NCI-H128 (cell line): ENCODE results near the gene TTLL8.

ENCODE experiments used
- DNase-seq: peaks from one replicate; lab custom pipeline; 2025; ENCODE audit not compliant: unreplicated experiment; lab: John Stamatoyannopoulos, UW

TTLL8 gene

DNA sequence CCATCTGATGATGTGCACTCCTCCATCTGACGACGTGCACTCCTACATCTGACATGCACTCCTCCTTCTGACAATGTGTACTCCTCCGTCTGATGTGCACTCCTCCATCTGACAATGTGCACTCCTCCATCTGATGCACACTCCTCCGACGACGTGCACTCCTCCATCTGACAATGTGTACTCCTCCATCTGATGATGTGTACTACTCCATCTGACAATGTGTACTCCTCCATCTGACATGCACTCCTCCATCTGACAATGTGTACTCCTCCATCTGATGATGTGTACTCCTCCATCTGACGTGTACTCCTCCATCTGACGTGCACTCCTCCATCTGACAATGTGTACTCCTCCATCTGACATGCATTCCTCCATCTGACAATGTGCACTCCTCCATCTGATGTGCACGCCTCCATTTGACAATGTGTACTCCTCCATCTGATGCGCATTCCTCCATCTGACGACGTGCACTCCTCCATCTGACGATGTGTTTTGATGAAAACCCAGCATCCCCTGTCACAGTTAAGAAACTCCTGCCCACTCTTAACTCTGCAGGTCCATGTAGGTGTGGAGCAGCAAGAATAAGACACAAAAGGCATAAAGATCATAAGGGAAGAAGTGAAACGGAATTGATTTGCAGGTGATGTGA lies 35.8 kb downstream of the TTLL8 start:
- no peak for DNase-seq

DNA sequence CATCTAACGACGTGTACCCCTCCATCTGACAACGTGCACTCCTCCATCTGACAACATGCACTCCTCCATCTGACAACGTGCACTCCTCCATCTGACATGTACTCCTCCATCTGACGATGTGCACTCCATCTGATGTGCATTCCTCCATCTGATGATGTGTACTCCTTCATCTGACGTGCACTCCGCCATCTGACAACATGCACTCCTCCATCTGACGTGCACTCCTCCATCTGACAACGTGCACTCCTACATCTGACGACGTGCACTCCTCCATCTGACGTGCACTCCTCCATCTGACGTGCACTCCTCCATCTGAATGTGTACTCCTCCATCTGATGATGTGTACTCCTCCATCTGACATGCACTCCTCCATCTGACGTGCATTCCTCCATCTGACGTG lies 37.5 kb downstream of the TTLL8 start:
- DNase-seq, result no peak

- DNase-seq, result no peak
Observed at GRCh38 chr22:50019316-50019715, 38.8 kb downstream of the TTLL8 start.

DNA sequence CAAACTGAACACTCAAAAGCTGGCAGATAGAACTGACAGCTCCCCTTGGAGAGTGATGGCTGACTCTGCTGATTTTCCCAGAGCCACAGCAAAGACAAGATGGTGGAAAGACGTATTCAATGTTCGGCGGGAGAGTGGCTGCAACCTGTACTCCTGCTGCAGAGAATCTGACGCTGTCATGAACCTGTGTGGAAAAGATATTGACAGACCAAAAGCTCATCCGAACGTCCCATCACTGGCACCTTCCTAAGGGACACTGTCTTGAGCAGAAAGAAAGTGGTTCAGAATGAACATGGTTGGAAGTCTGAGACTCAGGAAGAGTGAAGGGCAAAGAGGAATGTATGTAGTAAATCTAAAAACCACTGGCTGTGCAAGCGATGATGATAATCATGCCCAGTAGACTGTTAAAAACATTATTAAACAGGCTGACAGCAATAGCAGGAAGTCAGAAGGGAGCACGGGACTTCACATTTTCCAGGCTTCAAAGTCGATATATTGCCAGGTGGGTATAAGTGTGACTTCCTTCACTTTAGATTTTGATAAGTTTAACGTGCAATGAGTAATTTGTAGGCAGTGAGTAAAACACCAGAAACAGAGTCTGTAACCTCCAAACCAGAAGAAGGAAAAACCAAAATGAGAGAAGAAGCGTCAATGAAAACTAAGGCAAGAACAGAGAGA lies 39.4 kb downstream of the TTLL8 start:
- no peak for DNase-seq

DNA sequence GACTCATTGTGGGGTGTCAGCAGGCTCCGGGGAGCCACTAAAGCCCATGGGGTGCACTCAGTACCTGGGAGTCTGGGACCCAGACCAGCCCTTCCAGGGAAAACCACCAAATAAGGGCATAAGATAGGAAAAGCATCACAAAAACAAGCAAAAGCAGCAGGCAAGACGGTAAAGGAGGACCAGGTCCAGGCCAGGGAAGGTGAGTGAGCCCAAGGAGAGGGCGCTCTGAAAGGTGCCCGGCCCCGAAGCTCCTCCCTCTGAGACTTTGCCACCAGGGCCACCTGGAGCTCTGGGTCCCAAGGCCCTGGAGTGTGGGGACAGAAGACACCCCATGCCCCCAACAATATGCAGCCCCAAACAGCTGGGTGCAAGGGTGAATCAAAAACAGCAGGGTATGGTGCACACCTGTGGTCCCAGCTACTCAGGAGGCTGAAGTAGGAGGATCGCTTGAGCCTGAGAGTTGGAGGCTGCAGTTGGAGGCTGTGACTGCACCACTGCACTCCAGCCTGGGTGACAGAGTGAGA lies 40.3 kb downstream of the TTLL8 start:
- no peak for DNase-seq

GRCh38 chr22:50016988-50017700 lies 41.0 kb downstream of the TTLL8 start:
- no peak for DNase-seq

GRCh38 chr22:50016308-50016987 lies 41.6 kb downstream of the TTLL8 start:
- no peak for DNase-seq

GRCh38 chr22:50015451-50016307 lies 42.4 kb downstream of the TTLL8 start:
- no peak for DNase-seq

- no peak for DNase-seq
Observed at GRCh38 chr22:50014655-50015401, 43.3 kb downstream of the TTLL8 start.

DNA sequence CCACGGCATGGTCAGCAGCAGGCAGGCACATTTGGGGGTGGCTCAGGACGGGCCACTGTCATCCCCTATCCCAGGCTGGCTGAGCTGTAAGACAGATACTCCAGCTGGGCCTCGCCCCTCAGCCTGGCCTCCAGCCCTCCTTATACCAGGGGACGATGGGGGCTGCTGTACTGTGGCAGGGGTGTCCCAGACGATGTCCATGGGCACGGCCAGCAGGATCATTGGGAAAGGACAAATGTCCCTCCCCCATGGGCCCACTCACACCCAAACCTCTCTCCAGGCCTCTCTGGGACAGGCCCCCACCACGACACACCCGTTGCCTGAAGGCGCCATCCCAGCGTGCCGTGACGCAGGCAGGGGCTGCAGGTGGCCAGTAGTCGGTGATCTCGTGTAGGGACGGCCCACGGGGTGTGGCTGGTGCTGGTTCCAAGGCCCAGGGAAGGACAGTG lies 44.0 kb downstream of the TTLL8 start:
- DNase-seq, result no peak

DNA sequence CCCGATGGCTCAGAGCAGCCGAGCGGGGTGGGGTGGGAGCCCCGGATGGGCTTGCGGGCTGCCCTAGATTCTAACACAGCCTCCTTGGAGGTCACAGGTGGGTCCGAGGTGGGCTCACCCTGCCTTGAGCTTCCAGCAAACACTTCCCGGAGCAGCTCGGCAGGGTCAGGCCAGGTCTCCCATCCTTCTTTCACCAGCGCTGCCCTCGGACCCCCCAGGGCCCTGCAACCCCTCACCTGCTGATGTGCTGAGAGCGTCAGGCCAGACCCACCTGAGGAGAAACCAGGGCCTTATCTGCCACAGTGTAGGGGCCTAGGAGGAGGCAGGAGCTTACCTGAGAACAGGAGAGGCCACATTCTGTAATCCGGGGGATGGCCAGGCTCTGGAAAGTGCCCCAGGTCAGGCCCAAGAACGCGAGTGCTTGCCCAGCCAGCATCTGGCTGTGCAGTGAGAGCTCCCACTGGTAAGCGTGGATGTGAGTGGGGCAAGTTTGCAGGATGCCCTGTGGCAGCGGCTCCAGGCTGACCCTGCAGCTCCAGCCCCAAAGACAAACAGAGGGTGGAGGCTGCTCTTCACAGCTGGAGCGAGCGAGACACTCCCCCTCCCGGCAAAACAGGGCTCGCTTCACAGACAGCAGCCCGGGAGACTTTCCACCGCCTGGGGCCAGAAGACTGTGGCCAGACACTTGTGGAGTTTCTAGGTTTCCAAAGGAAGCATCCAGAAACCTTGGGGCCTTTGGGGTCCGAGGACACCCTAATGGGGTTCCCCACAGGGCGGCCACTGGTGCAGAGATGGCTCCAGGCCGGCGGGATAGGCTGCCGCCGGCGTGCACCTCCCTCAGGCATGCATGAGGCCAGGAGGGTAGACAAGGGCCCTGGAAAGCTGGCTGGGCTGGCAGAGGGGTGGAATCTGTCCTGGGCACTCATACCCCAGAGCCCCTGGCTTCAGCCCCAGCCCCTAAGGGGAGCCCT lies 45.6 kb downstream of the TTLL8 start, which contains the start of gene IL17REL:
Gene IL17REL (minus strand): TSS at position 555 of the 971 bp plus-strand sequence. CDS start 119 bp downstream, at position 436.
- no peak for DNase-seq

GRCh38 chr22:50011447-50012210 lies 46.5 kb downstream of the TTLL8 start:
- DNase-seq, result no peak

GRCh38 chr22:50010676-50011446 lies 47.2 kb downstream of the TTLL8 start:
- no peak for DNase-seq

- DNase-seq, result no peak
Observed at GRCh38 chr22:50009765-50010675, 48.1 kb downstream of the TTLL8 start.

GRCh38 chr22:50009251-50009650 lies 48.8 kb downstream of the TTLL8 start:
- DNase-seq, result no peak
